Measurements from ENCODE around the gene TRAPPC4. TPM values are rescaled to one million over a fixed set of nuclear protein-coding genes. Genes with fewer than 3 reads are reported as not detected.

Gene TRAPPC4
- total RNA-seq, 2 donors from 2014 or later, result 60.0 to 66.8 TPM

- H3K4me1 Mint-ChIP-seq, result peaks cover 23% of the 10 kb centered on the region
- peaks cover 26% of the 10 kb centered on the region for H3K36me3 Mint-ChIP-seq (ENCODE audit: low read depth)
- no peaks in the 10 kb centered on the region for H3K9me3 ChIP-seq (ENCODE audit: control insufficient read depth, low read length)
- WGBS, 2 experiments (ENCODE audit: insufficient coverage in 1 of 2, insufficient read length in 1 of 2), result 88 to 93% methylated on average over 3 of the region's 4 CpGs
- H3K36me3 ChIP-seq (ENCODE audit: control insufficient read depth, insufficient read depth, low read length), result peaks cover 32% of the 10 kb centered on the region
- H3K27me3 Mint-ChIP-seq (ENCODE audit: insufficient read depth), result no peaks in the 10 kb centered on the region
- no peak overlapping the region for H3K27ac Mint-ChIP-seq
- H3K4me3 ChIP-seq (ENCODE audit: low read length), result no peak overlapping the region
- no peak for TF ChIP-seq CTCF (conservative IDR thresholded peaks at IDR 0.05)
- peaks cover 4% of the 10 kb centered on the region for H3K4me1 ChIP-seq (ENCODE audit: control insufficient read depth, insufficient read depth, low read length)
- no peaks in the 10 kb centered on the region for H3K27me3 ChIP-seq (ENCODE audit: control insufficient read depth, insufficient read depth, low read length, poor library complexity, severe bottlenecking)
- H3K27ac ChIP-seq (ENCODE audit: low read depth, low read length), result no peak overlapping the region
- no peak overlapping the region for H3K4me3 Mint-ChIP-seq
- no peak overlapping the region for H3K9ac ChIP-seq (ENCODE audit: extremely low read depth, low read length, poor library complexity, severe bottlenecking)
- no peaks in the 10 kb centered on the region for H3K9me3 Mint-ChIP-seq
- no peak for DNase-seq
Measured at GRCh38 chr11:119041821-119042514, 23.4 kb downstream of the TRAPPC4 start.

GRCh38 chr11:119042927-119043326 is 24.4 kb downstream of the TRAPPC4 start:
- WGBS, 2 experiments (ENCODE audit: insufficient coverage in 1 of 2, insufficient read length in 1 of 2), result 85 to 91% methylated on average over 9 of the region's 9 CpGs
- DNase-seq, result no peak
- H3K36me3 Mint-ChIP-seq (ENCODE audit: low read depth), result peaks cover 34% of the 10 kb centered on the region

GRCh38 chr11:119044708-119045107 is 26.1 kb downstream of the TRAPPC4 start:
- no peak overlapping the region for H3K4me3 ChIP-seq (ENCODE audit: low read length)
- no peak overlapping the region for H3K27ac ChIP-seq (ENCODE audit: low read depth, low read length)
- Mint-ChIP-seq H3K27ac (no peak overlapping the region), H3K4me3 (no peak overlapping the region), H3K36me3 (ENCODE audit: low read depth) (peaks cover 51% of the 10 kb centered on the region), H3K27me3 (ENCODE audit: insufficient read depth) (no peaks in the 10 kb centered on the region), H3K4me1 (peaks cover 13% of the 10 kb centered on the region), H3K9me3 (no peaks in the 10 kb centered on the region)
- WGBS, 2 experiments (ENCODE audit: insufficient coverage in 1 of 2, insufficient read length in 1 of 2), result 87 to 91% methylated on average over 3 to 6 of the region's 6 CpGs
- H3K4me1 ChIP-seq (ENCODE audit: control insufficient read depth, insufficient read depth, low read length), result no peaks in the 10 kb centered on the region
- TF ChIP-seq CTCF (conservative IDR thresholded peaks at IDR 0.05), result peak; percentile 66
- peak; percentile 69 for DNase-seq
- H3K9me3 ChIP-seq (ENCODE audit: control insufficient read depth, low read length), result no peaks in the 10 kb centered on the region
- H3K27me3 ChIP-seq (ENCODE audit: control insufficient read depth, insufficient read depth, low read length, poor library complexity, severe bottlenecking), result no peaks in the 10 kb centered on the region
- peaks cover 60% of the 10 kb centered on the region for H3K36me3 ChIP-seq (ENCODE audit: control insufficient read depth, insufficient read depth, low read length)
- H3K9ac ChIP-seq (ENCODE audit: extremely low read depth, low read length, poor library complexity, severe bottlenecking), result no peak overlapping the region

More at GRCh38 chr11:119042927-119043326, 24.4 kb downstream of the TRAPPC4 start:
- no peaks in the 10 kb centered on the region for H3K27me3 ChIP-seq (ENCODE audit: control insufficient read depth, insufficient read depth, low read length, poor library complexity, severe bottlenecking)
- no peaks in the 10 kb centered on the region for H3K9me3 Mint-ChIP-seq
- H3K4me3 ChIP-seq (ENCODE audit: low read length), result no peak overlapping the region
- peaks cover 42% of the 10 kb centered on the region for H3K36me3 ChIP-seq (ENCODE audit: control insufficient read depth, insufficient read depth, low read length)
- TF ChIP-seq CTCF (conservative IDR thresholded peaks at IDR 0.05), result no peak
- no peaks in the 10 kb centered on the region for H3K9me3 ChIP-seq (ENCODE audit: control insufficient read depth, low read length)
- H3K4me1 Mint-ChIP-seq, result peaks cover 23% of the 10 kb centered on the region
- no peak overlapping the region for H3K27ac Mint-ChIP-seq
- H3K4me1 ChIP-seq (ENCODE audit: control insufficient read depth, insufficient read depth, low read length), result peaks cover 4% of the 10 kb centered on the region
- no peak overlapping the region for H3K4me3 Mint-ChIP-seq
- H3K27ac ChIP-seq (ENCODE audit: low read depth, low read length), result no peak overlapping the region
- H3K9ac ChIP-seq (ENCODE audit: extremely low read depth, low read length, poor library complexity, severe bottlenecking), result no peak overlapping the region
- no peaks in the 10 kb centered on the region for H3K27me3 Mint-ChIP-seq (ENCODE audit: insufficient read depth)
